Endothelial cell of umbilical vein (primary cell): Measurements from ENCODE around the gene SH3RF3. TPM values are rescaled to one million over a fixed set of nuclear protein-coding genes. Genes with fewer than 3 reads are reported as not detected.

ENCODE experiments used
- BruUV-seq: library from RNA; stranded (reverse); fragments of 400-500 nt; replicated peaks from 2 replicates; lab custom pipeline; 2021; lab: Mats Ljungman, UMichigan
- CTCF ChIA-PET: fragments of 300-600, 350-600 bp; sonication (Branson Sonifier 250); formaldehyde crosslinking; loops from one replicate; lab custom pipeline; 2021; ENCODE audit warnings: antibody characterized with exemption, inconsistent platforms; lab: Charles Lee
- POLR2A ChIA-PET: fragments of 300-600, 350-600 bp; sonication (Branson Sonifier 250); formaldehyde crosslinking; loops from one replicate; lab custom pipeline; 2021; ENCODE audit warnings: antibody characterized with exemption, inconsistent platforms; lab: Charles Lee
- DNase-seq: peaks from one replicate; pipeline ENCODE4 v3.0.0-alpha.2; 2011; ENCODE audit warnings: low read depth, low spot score
- FAIRE-seq: peaks from 2 replicates; lab custom pipeline; 2011; peaks lifted over from hg19 to GRCh38; lab: Jason Lieb, UNC
- H2AFZ ChIP-seq: 2 replicates; pipeline ENCODE4 v1.6.0; 2012; ENCODE audit warnings: low read depth, low read length, control low read depth, inconsistent platforms
- H3K27ac ChIP-seq: 2 replicates; pipeline ENCODE4 v1.5.1; 2011; ENCODE audit warnings: low read depth, mild to moderate bottlenecking, control low read depth, low read length, moderate library complexity; ENCODE audit not compliant: insufficient read depth
- H3K27me3 ChIP-seq, 2 experiments: 2 replicates each; pipeline versions ENCODE4 v1.6.0 to v1.6.1; 2011; ENCODE audit warnings: low read length in 2 of 2, mixed read lengths in 1 of 2; ENCODE audit not compliant: control insufficient read depth in 2 of 2, insufficient read depth in 2 of 2
- H3K36me3 ChIP-seq, 2 experiments: 2 replicates in 1 of 2; 3 replicates in 1 of 2; pipeline ENCODE4 v1.5.1; 2011; ENCODE audit warnings: low read length in 2 of 2, mild to moderate bottlenecking in 1 of 2, moderate library complexity in 1 of 2; ENCODE audit not compliant: control insufficient read depth in 2 of 2, insufficient read depth in 2 of 2; ENCODE audit errors: extremely low read depth in 1 of 2
- H3K4me1 ChIP-seq: 3 replicates; pipeline ENCODE4 v1.5.1; 2011; ENCODE audit warnings: mild to moderate bottlenecking, low read length; ENCODE audit not compliant: control insufficient read depth, insufficient read depth; ENCODE audit errors: extremely low read depth
- H3K4me2 ChIP-seq: 2 replicates; pipeline ENCODE4 v1.6.1; 2011; ENCODE audit warnings: low read length, control low read depth, mixed read lengths; ENCODE audit not compliant: insufficient read depth
- H3K4me3 ChIP-seq, 3 experiments: fragments of 200-600 bp in 1 of 3; sonication (generic), shearing (Covaris generic) in 1 of 3; replicated peaks in 1 of 3; 2 replicates each; pipeline ENCODE4 v1.5.1; 2011 to 2016; ENCODE audit warnings: control low read depth in 3 of 3, low read length in 3 of 3, mild to moderate bottlenecking in 2 of 3, inconsistent platforms in 1 of 3, low read depth in 1 of 3, moderate library complexity in 1 of 3; ENCODE audit not compliant: insufficient read depth in 1 of 3
- H3K79me2 ChIP-seq: 2 replicates; pipeline ENCODE4 v1.6.0; 2012; ENCODE audit warnings: low read length, inconsistent platforms; ENCODE audit not compliant: control insufficient read depth, insufficient read depth
- H3K9ac ChIP-seq: replicated peaks from 2 replicates; pipeline ENCODE3; 2011; ENCODE audit warnings: low read length, control low read depth; ENCODE audit not compliant: insufficient read depth; ENCODE audit errors: extremely low read depth
- H3K9me1 ChIP-seq: replicated peaks from 3 replicates; pipeline ENCODE4 v1.6.0; 2011; ENCODE audit warnings: mild to moderate bottlenecking, low read length; ENCODE audit not compliant: control insufficient read depth, insufficient read depth; ENCODE audit errors: extremely low read depth
- H3K9me3 ChIP-seq: replicated peaks from 2 replicates; pipeline ENCODE4 v1.5.1; 2012; ENCODE audit warnings: low read length, inconsistent platforms; ENCODE audit not compliant: control insufficient read depth, insufficient read depth
- H4K20me1 ChIP-seq: replicated peaks from 2 replicates; pipeline ENCODE3; 2011; ENCODE audit warnings: mild to moderate bottlenecking, low read length; ENCODE audit not compliant: control insufficient read depth, insufficient read depth; ENCODE audit errors: extremely low read depth
- EZH2 ChIP-seq: IDR thresholded peaks from 2 replicates; pipeline ENCODE4 v1.6.1; 2012; ENCODE audit warnings: borderline replicate concordance, low read depth, mild to moderate bottlenecking, moderate library complexity, low read length, inconsistent platforms; ENCODE audit not compliant: severe bottlenecking
- FOS ChIP-seq: IDR thresholded peaks from 2 replicates; pipeline ENCODE4 v1.6.1; 2011; ENCODE audit warnings: mild to moderate bottlenecking, low read length, moderate library complexity, borderline replicate concordance; ENCODE audit not compliant: insufficient read depth
- GATA2 ChIP-seq: IDR thresholded peaks from 2 replicates; pipeline ENCODE4 v1.7.0; 2011; ENCODE audit warnings: low read depth, mild to moderate bottlenecking, moderate library complexity, mixed read lengths, low read length; ENCODE audit not compliant: insufficient read length, insufficient read depth
- JUN ChIP-seq: IDR thresholded peaks from 2 replicates; pipeline ENCODE4 v1.6.1; 2011; ENCODE audit warnings: borderline replicate concordance, low read depth; ENCODE audit not compliant: insufficient read length, insufficient read depth
- MAX ChIP-seq: IDR thresholded peaks from 2 replicates; pipeline ENCODE4 v1.6.1; 2011; ENCODE audit not compliant: insufficient read depth, insufficient read length
- MYC ChIP-seq: IDR thresholded peaks from one replicate; pipeline ENCODE4 v1.6.1; 2011; ENCODE audit warnings: mild to moderate bottlenecking, low read depth, low read length
- POLR2A ChIP-seq: IDR thresholded peaks from 2 replicates; pipeline ENCODE4 v1.6.1; 2012; ENCODE audit warnings: low read depth, mild to moderate bottlenecking, control low read depth, low read length
- POLR2AphosphoS5 ChIP-seq: IDR thresholded peaks from 2 replicates; pipeline ENCODE4 v1.6.1; 2012; ENCODE audit warnings: low read depth, mild to moderate bottlenecking, control low read depth, low read length, moderate library complexity; ENCODE audit not compliant: insufficient read depth
- dilution Hi-C: fragments of 300-500 bp; cut with MboI; formaldehyde crosslinking; loops from one replicate; pipeline ENCODE4 v1.15.0; 2019; ENCODE audit warnings: low sequenced_read_pairs; ENCODE audit not compliant: extremely low pct_ligation_motif_present
- intact Hi-C: fragments of 100-400 bp; cut with micrococcal nuclease; formaldehyde crosslinking; loops from one replicate; pipeline ENCODE4 v1.10.0; 2022
- polyA plus RNA-seq, 4 experiments: library from polyadenylated mRNA; depleted of rRNA in 3 of 4; stranded (reverse) in 3 of 4; unstranded in 1 of 4; fragments of >200 nt; gene quantifications; 2 replicates each; pipeline versions ENCODE4 v1.2.1 to v1.2.3, GENCODE V29; 2011 to 2012; ENCODE audit warnings: missing spikeins in 1 of 4
- total RNA-seq: library from RNA; stranded (reverse); gene quantifications from 2 replicates; pipeline ENCODE4 v1.2.3, GENCODE V29; 2021
- TF ChIP-seq, protein P1 (sequence below), 2 donors: IDR thresholded peaks; 1 replicate in 1 of 2; 2 replicates in 1 of 2; pipeline ENCODE4 v1.5.1; 2011; ENCODE audit warnings: low read length in 2 of 2, mild to moderate bottlenecking in 2 of 2, moderate library complexity in 2 of 2, control low read depth in 1 of 2, inconsistent platforms in 1 of 2, low read depth in 1 of 2; ENCODE audit not compliant: insufficient read depth in 1 of 2; ENCODE audit errors: extremely low read depth in 1 of 2

SH3RF3 gene
- total and polyA plus RNA-seq, 2 donors (not counting 3 experiments of a cell fraction or from before 2014, with no cell fraction given), result 3.8 to 14.7 TPM

DNA sequence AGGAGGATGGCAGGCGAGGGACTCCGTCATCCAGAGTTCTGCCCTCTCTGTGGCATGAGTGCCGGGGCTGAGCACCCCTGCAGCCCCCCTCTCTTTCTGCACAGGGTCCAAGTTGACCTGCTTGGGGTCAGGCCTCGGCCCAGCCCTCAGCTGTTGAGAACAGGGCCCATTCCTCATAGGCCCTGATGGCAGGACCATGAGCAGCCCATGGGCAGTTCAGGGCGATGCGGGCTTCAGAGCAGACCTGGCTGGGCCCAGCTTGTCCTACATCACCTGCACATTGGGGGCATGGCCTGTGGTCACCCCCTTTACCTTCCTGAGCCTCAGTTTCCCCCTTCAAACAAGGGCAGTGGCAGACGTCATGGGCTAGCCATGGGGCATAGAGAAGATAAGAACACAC lies 246.7 kb downstream of the SH3RF3 start:
- H3K9me3 ChIP-seq, result no peaks in the 10 kb centered on the region
- no peaks in the 10 kb centered on the region for H3K79me2 ChIP-seq
- POLR2A ChIA-PET, result no interaction called here
- H3K9ac ChIP-seq, result no peak overlapping the region
- H3K27me3 ChIP-seq, result no peaks in the 10 kb centered on the region
- no peak for TF ChIP-seq POLR2AphosphoS5
- H3K4me1 ChIP-seq, result no peaks in the 10 kb centered on the region
- intact Hi-C loops (no loop called here), dilution Hi-C loops (no loop called here)
- no peak for DNase-seq
- H4K20me1 ChIP-seq, result no peaks in the 10 kb centered on the region
- H3K4me2 ChIP-seq, result no peak overlapping the region
- FAIRE-seq, result no peak
- no peak overlapping the region for H3K27ac ChIP-seq
- CTCF ChIA-PET, result no interaction called here
- H3K9me1 ChIP-seq, result no peaks in the 10 kb centered on the region
- H3K4me3 ChIP-seq, result no peak overlapping the region
- no TSS peak for BruUV-seq
- H2AFZ ChIP-seq, result no peak overlapping the region
- H3K36me3 ChIP-seq, result no peaks in the 10 kb centered on the region

GRCh38 chr2:109376115-109376514 lies 247.1 kb downstream of the SH3RF3 start:
- Histone ChIP-seq H3K79me2 (no peaks in the 10 kb centered on the region), H4K20me1 (no peaks in the 10 kb centered on the region), H3K9me1 (no peaks in the 10 kb centered on the region), H3K4me2 (no peak overlapping the region), H3K27ac (no peak overlapping the region), H3K9ac (no peak overlapping the region), H2AFZ (no peak overlapping the region), H3K27me3 (no peaks in the 10 kb centered on the region), H3K9me3 (no peaks in the 10 kb centered on the region), H3K4me1 (no peaks in the 10 kb centered on the region), H3K36me3 (no peaks in the 10 kb centered on the region), H3K4me3 (no peak overlapping the region)
- TF ChIP-seq MYC, result no peak
- no peak for TF ChIP-seq MAX
- TF ChIP-seq, protein P1, sequence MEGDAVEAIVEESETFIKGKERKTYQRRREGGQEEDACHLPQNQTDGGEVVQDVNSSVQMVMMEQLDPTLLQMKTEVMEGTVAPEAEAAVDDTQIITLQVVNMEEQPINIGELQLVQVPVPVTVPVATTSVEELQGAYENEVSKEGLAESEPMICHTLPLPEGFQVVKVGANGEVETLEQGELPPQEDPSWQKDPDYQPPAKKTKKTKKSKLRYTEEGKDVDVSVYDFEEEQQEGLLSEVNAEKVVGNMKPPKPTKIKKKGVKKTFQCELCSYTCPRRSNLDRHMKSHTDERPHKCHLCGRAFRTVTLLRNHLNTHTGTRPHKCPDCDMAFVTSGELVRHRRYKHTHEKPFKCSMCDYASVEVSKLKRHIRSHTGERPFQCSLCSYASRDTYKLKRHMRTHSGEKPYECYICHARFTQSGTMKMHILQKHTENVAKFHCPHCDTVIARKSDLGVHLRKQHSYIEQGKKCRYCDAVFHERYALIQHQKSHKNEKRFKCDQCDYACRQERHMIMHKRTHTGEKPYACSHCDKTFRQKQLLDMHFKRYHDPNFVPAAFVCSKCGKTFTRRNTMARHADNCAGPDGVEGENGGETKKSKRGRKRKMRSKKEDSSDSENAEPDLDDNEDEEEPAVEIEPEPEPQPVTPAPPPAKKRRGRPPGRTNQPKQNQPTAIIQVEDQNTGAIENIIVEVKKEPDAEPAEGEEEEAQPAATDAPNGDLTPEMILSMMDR (IDR thresholded peaks at IDR 0.05; ENCODE audit: extremely low read depth in 1 of 2, insufficient read depth in 1 of 2, low read depth in 1 of 2, low read length in 2 of 2), result no peak
- TF ChIP-seq GATA2, result no peak
- TF ChIP-seq POLR2AphosphoS5, result no peak
- no peak for TF ChIP-seq FOS
- no peak for TF ChIP-seq POLR2A
- no peak for TF ChIP-seq JUN
- no peak for TF ChIP-seq EZH2
- intact Hi-C loops (no loop called here), dilution Hi-C loops (no loop called here)
- FAIRE-seq, result no peak
- ChIA-PET CTCF (no interaction called here), POLR2A (no interaction called here)
- DNase-seq, result no peak
- no TSS peak for BruUV-seq
